UCSD-AML1 (cell line): ENCODE data around the gene MARCHF6.
"Not testable (repeated sequence)": the region's sequence is repeated elsewhere in the genome, so short reads cannot be mapped to it uniquely, and the experiment has no call there.

Experiments
- DNase-seq: peaks from one replicate; lab custom pipeline; 2025; ENCODE audit not compliant: unreplicated experiment; lab: John Stamatoyannopoulos, UW

The MARCHF6 gene, protein sequence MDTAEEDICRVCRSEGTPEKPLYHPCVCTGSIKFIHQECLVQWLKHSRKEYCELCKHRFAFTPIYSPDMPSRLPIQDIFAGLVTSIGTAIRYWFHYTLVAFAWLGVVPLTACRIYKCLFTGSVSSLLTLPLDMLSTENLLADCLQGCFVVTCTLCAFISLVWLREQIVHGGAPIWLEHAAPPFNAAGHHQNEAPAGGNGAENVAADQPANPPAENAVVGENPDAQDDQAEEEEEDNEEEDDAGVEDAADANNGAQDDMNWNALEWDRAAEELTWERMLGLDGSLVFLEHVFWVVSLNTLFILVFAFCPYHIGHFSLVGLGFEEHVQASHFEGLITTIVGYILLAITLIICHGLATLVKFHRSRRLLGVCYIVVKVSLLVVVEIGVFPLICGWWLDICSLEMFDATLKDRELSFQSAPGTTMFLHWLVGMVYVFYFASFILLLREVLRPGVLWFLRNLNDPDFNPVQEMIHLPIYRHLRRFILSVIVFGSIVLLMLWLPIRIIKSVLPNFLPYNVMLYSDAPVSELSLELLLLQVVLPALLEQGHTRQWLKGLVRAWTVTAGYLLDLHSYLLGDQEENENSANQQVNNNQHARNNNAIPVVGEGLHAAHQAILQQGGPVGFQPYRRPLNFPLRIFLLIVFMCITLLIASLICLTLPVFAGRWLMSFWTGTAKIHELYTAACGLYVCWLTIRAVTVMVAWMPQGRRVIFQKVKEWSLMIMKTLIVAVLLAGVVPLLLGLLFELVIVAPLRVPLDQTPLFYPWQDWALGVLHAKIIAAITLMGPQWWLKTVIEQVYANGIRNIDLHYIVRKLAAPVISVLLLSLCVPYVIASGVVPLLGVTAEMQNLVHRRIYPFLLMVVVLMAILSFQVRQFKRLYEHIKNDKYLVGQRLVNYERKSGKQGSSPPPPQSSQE

DNA sequence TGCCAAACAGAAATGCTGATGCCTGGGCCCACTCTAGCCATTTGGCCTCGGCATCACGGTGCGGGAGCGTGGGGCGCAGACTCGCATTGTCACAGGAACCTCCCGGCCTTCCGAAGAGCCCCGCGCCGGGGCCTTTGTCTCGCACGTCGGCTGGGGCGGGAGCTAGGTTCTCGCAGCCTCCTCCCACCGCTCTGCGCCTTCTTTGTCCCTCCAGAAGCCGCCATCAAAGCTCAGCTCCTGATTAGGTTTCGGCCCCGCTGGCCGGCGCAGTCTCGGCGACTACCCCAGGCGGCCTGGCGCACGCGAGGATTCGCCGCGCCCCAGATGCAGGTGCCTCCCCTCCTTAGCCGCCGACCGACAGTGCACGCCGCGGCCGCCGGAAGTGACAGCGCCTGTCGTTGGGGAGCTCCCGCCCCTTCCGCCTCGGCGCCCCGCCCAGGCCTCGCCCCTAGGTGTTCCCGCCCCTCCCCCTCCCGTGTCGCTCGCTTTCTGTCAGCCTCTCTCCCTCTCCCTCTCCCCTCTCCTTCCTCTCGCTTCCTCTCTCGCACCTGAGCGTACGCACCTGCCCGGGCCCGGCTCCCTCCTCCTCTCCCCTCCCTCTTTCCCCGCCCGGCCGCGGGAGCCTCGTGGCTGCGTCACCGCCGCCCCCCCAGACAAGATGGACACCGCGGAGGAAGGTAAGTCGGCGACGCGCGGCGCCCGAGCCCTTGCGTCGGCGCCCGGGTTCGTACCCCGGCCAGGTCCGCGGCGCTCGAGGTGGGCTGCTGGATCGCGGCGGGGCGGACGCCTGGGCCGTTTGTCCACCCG, at the start of gene MARCHF6:
Gene MARCHF6, plus strand, starts transcription at position 455 of the 807 bp plus-strand sequence. Its CDS starts 204 bp downstream, at position 659.
- DNase-seq, result peak; percentile 93

DNA sequence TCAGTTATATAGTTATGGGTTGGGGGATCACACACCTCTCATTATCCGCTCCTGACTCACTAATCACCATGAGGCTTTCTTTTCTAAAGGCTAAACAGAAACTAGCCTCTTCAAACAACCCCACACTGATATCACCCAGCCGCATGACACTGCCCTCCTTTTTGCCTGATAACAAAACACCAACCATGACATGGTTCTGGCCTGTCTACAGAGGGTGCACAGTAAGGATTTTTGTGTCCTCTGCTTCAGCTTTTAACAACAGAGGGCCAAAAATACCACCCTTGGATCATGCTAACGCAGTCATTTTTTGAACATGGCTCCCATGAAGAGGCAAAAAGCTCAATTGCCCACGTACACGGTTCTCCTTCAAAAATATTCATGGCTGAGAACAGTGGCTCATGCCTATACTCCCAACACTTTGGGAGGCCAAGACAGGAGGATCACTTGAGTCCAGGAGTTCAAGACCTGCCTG, 49.8 kb upstream of the MARCHF6 start:
- DNase-seq, result no peak

DNA sequence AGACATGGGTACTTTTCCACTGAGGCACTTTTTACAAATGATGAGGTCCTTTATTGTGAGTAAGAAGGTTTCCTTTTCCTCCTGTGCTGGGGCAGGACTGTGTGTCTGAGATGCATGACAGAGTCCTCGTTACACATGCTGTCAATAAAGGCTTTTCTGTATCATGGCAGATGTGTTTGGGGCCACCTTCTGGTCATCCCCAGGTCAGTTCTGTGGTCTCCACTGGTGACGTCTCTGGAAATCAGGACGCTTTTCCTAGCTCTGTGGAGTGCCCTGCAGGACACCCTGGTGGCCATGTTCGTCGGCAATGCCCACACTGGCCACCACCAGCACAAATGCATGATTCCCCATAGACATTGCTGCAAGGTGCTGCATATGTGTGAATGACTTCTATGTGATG, 48.6 kb upstream of the MARCHF6 start:
- DNase-seq, result no peak

DNA sequence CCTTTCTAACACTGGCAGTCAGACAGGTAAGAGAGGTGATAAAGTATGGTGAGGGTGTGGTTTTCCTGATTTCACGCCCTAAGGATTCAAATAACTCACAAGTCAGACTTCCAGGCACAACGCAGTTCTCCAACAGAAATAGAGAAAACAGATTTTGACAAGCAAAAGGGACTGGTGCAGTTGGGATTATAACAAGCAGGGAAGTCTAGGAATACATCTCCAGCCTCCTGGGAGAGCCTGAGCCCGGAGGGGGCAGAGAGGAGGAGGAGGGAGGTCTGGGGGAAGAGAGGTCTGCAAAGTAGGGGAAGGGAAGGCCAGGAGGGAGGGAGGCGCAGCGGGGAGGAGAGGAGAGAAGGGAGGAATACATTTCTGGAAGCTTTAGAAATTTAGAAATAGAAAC, 47.4 kb upstream of the MARCHF6 start:
- DNase-seq, result no peak

DNA sequence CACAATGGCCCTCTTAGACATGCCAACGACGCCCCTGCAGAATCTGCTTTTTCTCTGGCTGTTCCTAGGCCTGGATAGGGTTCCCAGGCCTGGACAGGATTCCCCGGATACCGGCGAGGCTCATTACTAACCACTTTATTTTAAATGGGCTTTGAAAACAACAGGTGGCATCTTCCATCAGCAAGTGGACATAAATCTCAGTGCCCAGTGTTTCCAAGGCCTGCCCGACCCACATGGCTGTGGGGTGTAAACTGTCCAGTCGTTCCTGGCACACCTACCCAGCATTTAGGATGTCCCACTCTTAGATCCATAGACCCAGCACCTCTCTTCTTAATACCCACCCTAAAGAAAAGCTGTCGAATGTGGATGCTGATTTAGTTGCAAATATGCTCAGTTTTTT, 46.7 kb upstream of the MARCHF6 start:
- no peak for DNase-seq

DNA sequence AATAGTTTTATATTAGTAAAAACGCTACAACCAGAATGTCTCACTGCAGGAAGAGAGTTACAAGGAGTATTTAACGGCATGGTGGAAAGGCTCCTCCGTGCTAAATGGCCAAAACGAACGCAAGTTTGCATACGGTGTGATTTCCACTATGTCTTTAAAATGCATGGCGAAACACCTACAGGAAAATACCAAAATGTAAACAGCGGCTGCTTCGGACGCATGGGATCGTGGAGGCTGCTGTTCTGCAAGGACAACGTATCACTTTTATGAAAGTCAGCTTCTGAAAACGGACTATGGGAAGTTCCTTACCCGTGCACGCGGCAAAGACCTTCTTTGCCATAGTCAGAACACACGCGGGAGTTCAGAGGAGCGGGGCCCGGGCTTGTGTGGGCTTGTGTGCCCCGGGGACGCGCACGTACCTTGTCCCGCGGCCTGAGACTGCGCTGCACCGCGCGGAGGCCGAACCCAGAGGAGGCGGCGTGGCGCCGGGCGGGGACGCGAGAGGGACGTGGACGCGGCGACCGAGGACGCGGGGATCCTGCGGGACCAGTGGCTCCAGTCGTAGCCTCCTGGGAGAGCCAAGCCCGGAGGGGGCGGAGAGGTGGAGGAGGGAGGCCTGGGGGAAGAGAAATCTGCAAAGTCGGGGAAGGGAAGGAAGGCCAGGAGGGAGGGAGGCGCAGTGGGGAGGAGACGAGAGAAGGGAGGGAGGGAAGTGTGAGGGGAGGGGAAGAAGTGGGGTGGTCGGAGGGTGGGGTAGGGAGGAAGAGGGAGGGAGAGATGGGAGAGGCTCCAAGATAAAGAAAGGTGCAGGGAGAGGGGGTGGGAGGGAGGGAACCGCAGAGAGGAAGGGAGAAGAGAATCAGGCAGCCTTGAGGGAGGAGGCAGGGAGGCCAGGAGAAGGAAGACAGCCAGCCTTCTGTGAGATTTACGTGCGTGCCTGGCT, 46.0 kb upstream of the MARCHF6 start, which contains the start of gene CMBL:
Gene CMBL, minus strand, starts transcription at position 697 of the 943 bp plus-strand sequence. CDS start 17,140 bp downstream, outside the sequence.
- no peak for DNase-seq

DNA sequence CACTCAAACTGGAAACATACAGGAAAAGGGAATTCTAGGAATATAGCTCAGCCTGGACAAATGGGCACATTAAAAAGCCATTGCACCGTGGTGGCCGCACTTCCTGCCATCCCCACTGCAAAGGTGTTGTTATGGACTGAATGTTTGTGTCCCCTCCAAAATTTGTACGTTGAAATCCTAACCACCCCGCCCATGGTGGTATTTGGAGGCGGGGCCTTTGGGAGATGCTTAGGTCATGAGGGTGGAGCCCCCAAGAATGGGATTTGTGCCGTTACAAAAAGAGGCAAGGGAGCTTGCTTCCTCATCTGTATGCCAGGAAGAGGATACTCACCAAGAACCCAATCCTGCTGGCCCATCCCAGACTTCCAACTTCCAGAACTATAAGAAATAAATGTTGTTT, 44.7 kb upstream of the MARCHF6 start:
- DNase-seq, result no peak

DNA sequence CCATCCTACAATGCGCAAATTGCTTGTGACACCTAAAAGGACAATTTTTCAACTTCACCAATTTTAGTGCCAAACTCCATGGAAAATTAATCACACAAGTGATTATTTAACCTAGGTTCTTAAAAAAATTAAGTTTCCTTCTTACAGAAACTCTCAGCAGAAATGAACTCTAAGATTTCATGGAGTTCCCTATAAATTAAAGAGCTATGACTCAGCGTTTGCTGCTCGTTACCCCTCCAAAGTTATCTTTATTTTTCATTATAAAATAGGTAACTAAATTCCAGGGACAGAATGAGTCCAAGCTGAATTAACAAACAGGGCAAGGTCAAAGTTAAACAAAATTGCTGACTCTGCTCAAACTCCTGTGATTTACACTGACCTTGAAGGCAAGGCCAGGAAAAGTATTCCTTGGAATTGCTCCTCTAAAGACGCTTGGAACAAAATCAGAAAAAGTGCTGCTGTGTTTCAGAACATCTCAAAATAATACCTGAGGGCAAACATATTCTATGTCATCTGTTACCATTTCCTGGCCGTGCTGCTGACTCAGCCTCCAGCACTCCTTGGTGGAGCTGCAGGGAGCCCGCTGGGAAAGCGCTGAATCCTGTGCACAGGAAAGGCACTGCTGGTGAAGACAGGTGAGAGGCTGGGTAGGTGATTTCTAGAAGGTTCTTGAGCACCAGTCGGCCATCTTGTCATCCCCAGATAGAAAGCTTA, 43.3 kb upstream of the MARCHF6 start:
- DNase-seq, result no peak

DNA sequence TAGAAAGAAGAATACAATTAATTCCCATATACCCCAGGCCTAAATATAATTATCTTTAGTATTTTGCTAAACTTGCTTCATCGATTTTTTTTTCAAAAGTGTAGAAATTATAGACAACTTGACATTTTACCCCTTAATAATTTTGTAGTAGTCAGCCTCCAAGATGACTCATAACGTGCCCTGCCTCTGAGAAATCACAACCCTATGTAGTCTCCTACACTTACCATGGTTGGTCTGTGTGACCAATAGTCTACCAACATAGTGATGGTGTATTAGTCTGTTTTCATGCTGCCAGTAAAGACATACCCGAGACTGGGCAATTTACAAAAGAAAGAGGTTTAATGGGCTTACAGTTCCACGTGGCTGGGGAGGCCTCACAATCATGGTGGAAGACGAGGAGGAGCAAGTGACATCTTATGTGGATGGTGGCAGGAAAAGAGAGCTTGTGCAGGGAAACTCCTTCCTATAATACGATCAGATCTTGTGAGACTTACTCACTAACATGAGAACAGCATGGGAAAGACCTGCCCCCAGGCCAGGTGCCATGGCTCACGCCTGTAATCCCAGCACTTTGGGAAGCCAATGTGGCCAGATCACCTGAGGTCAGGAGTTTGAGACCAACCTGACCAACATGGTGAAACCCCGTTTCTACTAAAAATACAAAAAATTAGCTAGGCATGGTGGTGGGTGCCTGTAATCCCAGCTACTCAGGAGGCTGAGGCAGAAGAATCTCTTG, 42.5 kb upstream of the MARCHF6 start:
- DNase-seq, result not testable (repeated sequence)

DNA sequence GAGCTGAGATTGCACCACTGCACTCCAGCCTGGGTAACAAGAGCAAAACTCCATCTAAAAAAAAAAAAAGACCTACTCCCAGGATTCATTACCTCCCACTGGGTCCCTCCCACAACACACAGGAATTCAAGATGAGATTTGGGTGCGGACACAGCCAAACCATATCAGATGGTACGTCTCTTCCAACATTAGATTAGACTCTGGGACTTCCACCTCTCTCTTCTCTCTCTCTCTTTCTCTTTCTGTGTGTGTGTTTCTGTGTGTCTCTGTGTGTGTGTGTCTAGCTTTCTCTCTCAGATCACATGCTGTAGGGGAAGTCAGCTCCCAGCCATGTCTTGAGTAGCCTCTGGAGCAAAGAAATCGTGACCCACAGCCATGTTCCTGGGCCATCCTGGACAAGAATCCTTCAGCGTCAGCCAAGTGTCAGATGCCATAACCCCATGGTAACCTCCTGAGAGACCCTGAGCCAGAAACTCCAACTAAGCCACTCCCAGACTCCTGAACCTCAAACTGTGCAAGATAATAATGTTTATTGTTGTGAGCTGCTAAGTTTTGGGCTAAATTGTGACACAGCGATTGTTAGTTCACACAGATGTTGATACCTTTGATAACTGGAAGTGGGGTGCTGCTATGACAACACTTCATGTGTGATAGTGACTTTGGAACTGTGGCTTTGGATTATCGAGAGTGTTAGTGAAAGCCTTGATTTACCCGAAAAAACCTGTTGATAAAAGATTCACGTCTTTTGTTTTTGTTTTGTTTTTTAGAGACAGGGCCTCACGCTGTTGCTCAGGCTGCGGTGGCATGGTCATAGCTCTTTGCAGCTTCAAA, 41.7 kb upstream of the MARCHF6 start:
- no peak for DNase-seq

DNA sequence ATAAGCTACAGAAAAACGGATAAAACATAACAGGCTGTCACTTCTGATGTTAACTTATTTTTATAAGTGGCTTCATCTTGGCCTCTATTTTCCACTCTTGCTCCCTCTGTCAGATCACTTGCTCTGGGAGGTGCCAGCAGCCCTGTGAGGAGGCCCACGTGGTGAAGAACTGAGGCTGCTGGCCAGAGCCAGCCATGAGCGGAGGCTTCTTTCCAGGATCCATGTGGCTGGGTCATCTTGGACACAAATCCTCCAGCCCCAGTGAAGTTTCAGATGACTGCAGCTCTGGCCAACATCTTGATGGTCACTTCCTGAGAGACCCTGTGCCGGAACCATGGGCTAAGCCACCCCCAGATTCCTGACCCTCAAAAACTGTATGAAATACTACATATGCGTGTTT, 38.3 kb upstream of the MARCHF6 start:
- no peak for DNase-seq

DNA sequence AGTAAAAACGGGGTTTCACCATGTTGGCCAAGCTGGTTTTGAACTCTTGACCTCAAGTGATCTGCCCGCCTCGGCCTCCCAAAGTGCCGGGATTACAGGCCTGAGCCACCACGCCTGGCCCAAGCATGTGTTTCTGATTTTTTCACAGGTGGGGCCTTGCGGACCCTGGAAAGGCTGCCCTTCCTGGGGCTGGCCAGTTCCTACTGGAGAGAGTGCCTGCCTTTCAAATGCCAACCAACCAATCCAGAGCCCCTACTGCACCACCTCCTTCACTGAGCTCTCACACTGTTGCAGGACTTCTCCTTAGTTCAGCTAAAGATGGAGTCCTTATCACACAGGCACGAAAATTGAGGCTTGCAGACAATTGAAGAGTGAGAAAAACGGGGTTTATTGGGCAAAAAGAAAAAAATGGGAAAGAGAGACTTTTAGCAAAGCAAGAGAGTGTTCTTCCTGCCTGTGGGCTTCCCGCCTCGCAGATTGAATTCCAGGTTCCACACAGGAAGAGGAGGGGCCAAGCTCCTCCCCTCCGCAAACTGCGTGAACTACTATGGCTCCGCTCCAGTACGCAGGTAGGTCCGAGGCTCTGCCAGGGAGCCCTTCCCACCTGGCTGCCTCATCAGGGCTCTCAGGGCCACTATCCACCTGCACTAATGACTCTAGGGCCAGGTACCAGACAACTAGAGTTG, 37.5 kb upstream of the MARCHF6 start:
- no peak for DNase-seq

DNA sequence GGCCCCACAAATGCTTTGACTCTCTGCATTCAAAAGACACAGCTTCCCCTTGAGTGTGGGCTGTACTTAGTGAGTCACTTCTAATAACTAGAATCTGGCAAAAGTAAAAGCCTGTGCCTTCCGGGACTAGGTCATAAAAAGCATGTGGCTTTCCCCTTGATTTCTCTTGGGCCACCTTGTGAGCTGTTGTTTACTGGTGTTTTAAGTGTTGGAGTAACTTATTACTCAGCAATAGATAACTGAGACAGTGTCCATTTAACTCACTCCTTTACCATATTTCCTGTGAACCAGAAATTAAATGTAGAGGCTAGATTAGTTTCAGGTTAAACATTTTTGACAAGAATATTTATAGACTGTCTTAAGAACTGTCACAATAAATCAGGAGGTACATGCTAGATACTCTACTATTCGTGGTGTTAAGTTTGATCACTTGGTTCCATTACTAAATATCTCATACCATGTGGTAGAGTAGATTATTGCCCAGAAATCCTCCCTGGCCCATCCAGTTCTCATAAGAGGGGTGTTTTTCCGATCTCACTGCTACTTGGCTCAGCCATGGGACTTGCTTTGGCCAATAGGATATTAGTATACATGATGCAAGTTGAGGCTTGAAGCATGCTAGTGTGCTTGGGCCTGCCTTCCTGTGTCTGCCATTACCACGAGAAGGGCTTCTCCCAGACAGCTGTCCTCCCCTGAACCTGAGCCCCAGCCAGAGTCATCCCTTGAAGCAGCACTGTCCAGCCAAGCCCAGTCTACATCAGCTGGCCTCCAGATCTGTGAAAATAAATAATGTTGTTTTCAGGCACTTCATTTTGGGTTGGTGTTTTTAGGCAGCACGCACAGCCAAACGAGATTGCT, 35.4 kb upstream of the MARCHF6 start:
- no peak for DNase-seq

DNA sequence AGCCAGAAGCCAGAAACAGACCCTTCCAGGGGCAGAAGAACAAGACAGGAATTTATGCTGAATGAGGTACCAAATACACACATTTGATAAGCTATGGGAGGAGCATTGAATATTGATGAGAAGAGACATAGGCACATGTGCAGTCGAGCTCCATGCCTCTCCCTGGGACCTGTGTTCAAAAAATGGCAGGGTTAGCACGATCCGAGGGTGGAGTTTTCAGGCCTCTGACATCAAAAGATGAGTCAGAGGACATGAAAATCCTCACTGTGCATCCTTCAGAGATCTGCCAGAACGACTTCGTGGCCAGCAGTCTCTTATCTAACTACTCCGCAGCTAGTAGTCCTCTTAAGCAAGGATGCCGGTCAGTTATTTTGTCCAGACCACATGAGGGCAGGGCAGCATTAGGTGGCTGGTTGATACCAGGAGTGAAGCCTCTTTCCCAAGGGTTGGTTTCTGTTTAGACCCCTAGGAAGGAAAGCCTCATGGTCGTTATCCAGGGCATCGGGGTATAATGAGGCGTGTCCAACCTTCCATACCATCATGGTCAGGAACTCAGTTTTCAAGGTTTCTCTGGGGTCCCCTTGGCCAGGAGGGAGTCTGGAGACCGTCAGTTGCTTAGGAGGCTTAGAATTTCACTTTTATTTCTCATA, 34.2 kb upstream of the MARCHF6 start:
- no peak for DNase-seq

DNA sequence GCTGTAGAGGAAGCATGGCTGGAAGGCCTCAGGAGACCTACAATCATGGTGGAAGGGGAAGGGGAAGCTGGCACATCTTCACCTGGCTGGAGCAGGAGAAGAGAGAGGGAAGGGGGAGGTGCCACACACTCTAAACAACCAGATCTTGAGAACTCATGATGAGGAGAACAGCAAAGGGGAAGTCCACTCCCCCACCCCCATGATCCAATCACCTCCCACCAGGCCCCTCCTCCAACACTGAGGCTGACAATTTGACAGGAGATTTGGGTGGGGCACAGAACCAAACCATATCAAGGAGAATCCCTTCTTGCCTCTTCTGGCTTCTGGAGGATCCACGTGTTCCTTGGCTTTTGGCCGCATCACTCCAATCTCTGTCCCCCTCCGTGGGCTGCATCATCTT, 32.7 kb upstream of the MARCHF6 start:
- no peak for DNase-seq

DNA sequence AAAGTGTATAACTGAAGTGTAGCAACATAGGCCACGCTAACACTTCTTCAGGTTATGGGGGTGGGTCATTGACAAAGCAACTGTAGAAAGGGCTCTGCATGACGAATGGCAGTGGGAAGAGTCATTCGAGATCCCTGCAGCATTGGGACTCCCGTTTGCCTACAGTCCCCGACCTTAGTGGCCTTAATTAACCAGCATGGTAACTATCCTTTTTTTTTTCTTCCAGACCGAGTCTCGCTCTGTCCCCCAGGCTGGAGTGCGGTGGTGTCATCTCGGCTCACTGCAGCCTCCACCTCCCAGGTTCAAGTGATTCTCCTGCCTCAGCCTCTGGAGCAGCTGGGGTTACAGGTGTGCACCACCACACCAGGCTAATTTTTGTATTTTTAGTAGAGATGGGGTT, 31.6 kb upstream of the MARCHF6 start:
- no peak for DNase-seq
